GM12878 (cell line): ENCODE results near the gene CAMP.
A peak's percentile ranks its signal among the peaks of the same experiment; 100 is the strongest.

Experiments used
- CHD2 ChIP-seq: IDR thresholded peaks from 2 replicates; pipeline ENCODE4 v1.6.1; 2011; ENCODE audit warnings: low read depth, low read length, improper control_type of control experiment, borderline replicate concordance
- MTA3 ChIP-seq: IDR thresholded peaks from 2 replicates; pipeline ENCODE4 v1.6.1; 2012; ENCODE audit warnings: low read length, inconsistent platforms, borderline replicate concordance
- POLR2A ChIP-seq: IDR thresholded peaks from 2 replicates; pipeline ENCODE4 v1.6.1; 2011; ENCODE audit warnings: low read depth, mild to moderate bottlenecking, low read length
- POLR2AphosphoS5 ChIP-seq: IDR thresholded peaks from 2 replicates; pipeline ENCODE4 v1.6.1; 2011; ENCODE audit warnings: mild to moderate bottlenecking, low read length, inconsistent platforms
- YY1 ChIP-seq: IDR thresholded peaks from 2 replicates; pipeline ENCODE4 v1.6.1; 2011; ENCODE audit warnings: low read depth, mild to moderate bottlenecking, low read length
- ZBED1 ChIP-seq: IDR thresholded peaks from 2 replicates; pipeline ENCODE4 v1.6.1; 2016; ENCODE audit warnings: borderline replicate concordance
- ZBTB11 ChIP-seq: fragments of 450-650 bp; formaldehyde crosslinking; IDR thresholded peaks from 2 replicates; pipeline ENCODE4 v1.5.0; 2022; ENCODE audit warnings: mild to moderate bottlenecking, missing genetic modification characterization
- ZNF24 ChIP-seq: fragments of 450-650 bp; IDR thresholded peaks from 2 replicates; pipeline ENCODE4 v1.6.1; 2017; ENCODE audit warnings: antibody characterized with exemption, mild to moderate bottlenecking

- no peak for TF ChIP-seq POLR2AphosphoS5
- TF ChIP-seq MTA3 = no peak
- no peak for TF ChIP-seq ZNF24
- TF ChIP-seq YY1 = peak; percentile 62; the same call in 1 of the 2 replicates
- TF ChIP-seq CHD2 = no peak
- no peak for TF ChIP-seq ZBTB11
- TF ChIP-seq POLR2A = no peak
- TF ChIP-seq ZBED1 = no peak
These were observed 28.7 kb upstream of the CAMP start for GRCh38 chr3:48194446-48195071.
